Breast epithelium (tissue), 3 donors: Measurements from ENCODE around the gene AURKA.

Source experiments
- CTCF ChIP-seq, 3 donors: fragments of 450-650 bp; IDR thresholded peaks; one replicate each; pipeline ENCODE4 v1.5.1; 2016 to 2017; ENCODE audit warnings: antibody characterized with exemption in 3 of 3, mild to moderate bottlenecking in 3 of 3, moderate library complexity in 3 of 3
- POLR2A ChIP-seq: fragments of 450-650 bp; IDR thresholded peaks from one replicate; pipeline ENCODE4 v1.6.1; 2016; ENCODE audit warnings: antibody characterized with exemption, mild to moderate bottlenecking, moderate library complexity

DNA sequence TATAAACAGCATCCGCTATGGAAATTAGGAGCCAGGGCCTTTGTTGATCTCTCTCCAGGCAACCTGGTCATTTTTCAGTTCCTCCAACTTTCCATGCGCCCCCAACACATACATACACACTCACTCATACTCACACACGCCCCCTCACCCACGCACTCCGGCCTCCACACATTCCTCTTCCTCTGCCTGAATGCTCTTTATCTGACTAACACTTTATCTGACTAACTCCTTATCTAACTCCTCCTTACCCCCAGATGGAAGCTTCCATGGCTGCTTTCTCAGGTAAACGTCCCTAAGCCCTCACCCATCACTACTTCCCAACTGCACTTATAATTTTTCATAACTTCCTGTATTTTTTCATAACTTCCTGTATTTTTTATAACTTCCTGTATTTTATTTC is 37.5 kb upstream of the AURKA start:
- TF ChIP-seq CTCF (IDR thresholded peaks at IDR 0.05) (no peak), POLR2A (no peak)
